WTC11 (cell line): Measurements from ENCODE around the gene RNF10.

Experiments used
- ATF2 ChIP-seq: sonication (generic); formaldehyde crosslinking; IDR thresholded peaks from 2 replicates; pipeline ENCODE4 v1.8.1; 2022; ENCODE audit warnings: low read depth, missing genetic modification reagents, borderline replicate concordance
- CTCF ChIP-seq: fragments of 200-600 bp; IDR thresholded peaks from 2 replicates; pipeline ENCODE4 v1.8.0; 2022; ENCODE audit warnings: antibody characterized with exemption
- FOXJ3 ChIP-seq: sonication (generic); formaldehyde crosslinking; IDR thresholded peaks from 2 replicates; pipeline ENCODE4 v1.9.0; 2021; ENCODE audit warnings: missing genetic modification reagents, mild to moderate bottlenecking, borderline replicate concordance
- NFYB ChIP-seq: sonication (generic); formaldehyde crosslinking; conservative IDR thresholded peaks from 2 replicates; pipeline ENCODE4 v1.8.0; 2022; ENCODE audit warnings: low read depth, missing genetic modification reagents
- PREB ChIP-seq: sonication (generic); formaldehyde crosslinking; IDR thresholded peaks from 2 replicates; pipeline ENCODE4 v1.8.1; 2022; ENCODE audit warnings: mild to moderate bottlenecking, missing genetic modification reagents, moderate library complexity, borderline replicate concordance
- RORB ChIP-seq: fragments of 250-450 bp; sonication (Bioruptor Pico); IDR thresholded peaks from 2 replicates; pipeline ENCODE4 v1.9.0; 2021; ENCODE audit warnings: mild to moderate bottlenecking
- TEAD4 ChIP-seq: sonication (generic); formaldehyde crosslinking; IDR thresholded peaks from 2 replicates; pipeline ENCODE4 v1.8.0; 2022; ENCODE audit warnings: mild to moderate bottlenecking, missing genetic modification reagents
- ZNF138 ChIP-seq: sonication (generic); formaldehyde crosslinking; conservative IDR thresholded peaks from 2 replicates; pipeline ENCODE4 v1.8.1; 2022; ENCODE audit warnings: mild to moderate bottlenecking, moderate library complexity, missing genetic modification reagents
- TF ChIP-seq, protein P1 (sequence below): sonication (generic); formaldehyde crosslinking; IDR thresholded peaks from 2 replicates; pipeline ENCODE4 v1.8.1; 2023; ENCODE audit warnings: mild to moderate bottlenecking, missing genetic modification reagents, moderate library complexity
- TF ChIP-seq, protein P2 (sequence below): sonication (generic); formaldehyde crosslinking; IDR thresholded peaks from 2 replicates; pipeline ENCODE4 v1.8.0; 2023; ENCODE audit warnings: missing genetic modification reagents, mild to moderate bottlenecking, borderline replicate concordance

- TF ChIP-seq NFYB (CRISPR knock-in tag) (no peak), RORB (no peak), CTCF (no peak), TEAD4 (CRISPR knock-in tag) (no peak), FOXJ3 (CRISPR knock-in tag) (no peak), ATF2 (CRISPR knock-in tag) (no peak), ZNF138 (CRISPR knock-in tag) (no peak), PREB (CRISPR knock-in tag) (no peak)
- TF ChIP-seq, protein P1, sequence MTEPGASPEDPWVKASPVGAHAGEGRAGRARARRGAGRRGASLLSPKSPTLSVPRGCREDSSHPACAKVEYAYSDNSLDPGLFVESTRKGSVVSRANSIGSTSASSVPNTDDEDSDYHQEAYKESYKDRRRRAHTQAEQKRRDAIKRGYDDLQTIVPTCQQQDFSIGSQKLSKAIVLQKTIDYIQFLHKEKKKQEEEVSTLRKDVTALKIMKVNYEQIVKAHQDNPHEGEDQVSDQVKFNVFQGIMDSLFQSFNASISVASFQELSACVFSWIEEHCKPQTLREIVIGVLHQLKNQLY (CRISPR knock-in tag): no peak
- TF ChIP-seq, protein P2, sequence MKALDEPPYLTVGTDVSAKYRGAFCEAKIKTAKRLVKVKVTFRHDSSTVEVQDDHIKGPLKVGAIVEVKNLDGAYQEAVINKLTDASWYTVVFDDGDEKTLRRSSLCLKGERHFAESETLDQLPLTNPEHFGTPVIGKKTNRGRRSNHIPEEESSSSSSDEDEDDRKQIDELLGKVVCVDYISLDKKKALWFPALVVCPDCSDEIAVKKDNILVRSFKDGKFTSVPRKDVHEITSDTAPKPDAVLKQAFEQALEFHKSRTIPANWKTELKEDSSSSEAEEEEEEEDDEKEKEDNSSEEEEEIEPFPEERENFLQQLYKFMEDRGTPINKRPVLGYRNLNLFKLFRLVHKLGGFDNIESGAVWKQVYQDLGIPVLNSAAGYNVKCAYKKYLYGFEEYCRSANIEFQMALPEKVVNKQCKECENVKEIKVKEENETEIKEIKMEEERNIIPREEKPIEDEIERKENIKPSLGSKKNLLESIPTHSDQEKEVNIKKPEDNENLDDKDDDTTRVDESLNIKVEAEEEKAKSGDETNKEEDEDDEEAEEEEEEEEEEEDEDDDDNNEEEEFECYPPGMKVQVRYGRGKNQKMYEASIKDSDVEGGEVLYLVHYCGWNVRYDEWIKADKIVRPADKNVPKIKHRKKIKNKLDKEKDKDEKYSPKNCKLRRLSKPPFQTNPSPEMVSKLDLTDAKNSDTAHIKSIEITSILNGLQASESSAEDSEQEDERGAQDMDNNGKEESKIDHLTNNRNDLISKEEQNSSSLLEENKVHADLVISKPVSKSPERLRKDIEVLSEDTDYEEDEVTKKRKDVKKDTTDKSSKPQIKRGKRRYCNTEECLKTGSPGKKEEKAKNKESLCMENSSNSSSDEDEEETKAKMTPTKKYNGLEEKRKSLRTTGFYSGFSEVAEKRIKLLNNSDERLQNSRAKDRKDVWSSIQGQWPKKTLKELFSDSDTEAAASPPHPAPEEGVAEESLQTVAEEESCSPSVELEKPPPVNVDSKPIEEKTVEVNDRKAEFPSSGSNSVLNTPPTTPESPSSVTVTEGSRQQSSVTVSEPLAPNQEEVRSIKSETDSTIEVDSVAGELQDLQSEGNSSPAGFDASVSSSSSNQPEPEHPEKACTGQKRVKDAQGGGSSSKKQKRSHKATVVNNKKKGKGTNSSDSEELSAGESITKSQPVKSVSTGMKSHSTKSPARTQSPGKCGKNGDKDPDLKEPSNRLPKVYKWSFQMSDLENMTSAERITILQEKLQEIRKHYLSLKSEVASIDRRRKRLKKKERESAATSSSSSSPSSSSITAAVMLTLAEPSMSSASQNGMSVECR (CRISPR knock-in tag): no peak
These were observed 35.2 kb upstream of the RNF10 start for GRCh38 chr12:120498870-120499515.
